Effector memory CD4-positive, alpha-beta T cell (primary cell): ENCODE results near the gene SLC66A1.

Source experiments
- DNase-seq, 3 donors: peaks; one replicate each; pipeline ENCODE4 v3.0.0-alpha.2; 2020
- H3K27ac ChIP-seq: 2 replicates; pipeline ENCODE4 v1.7.0; 2013; ENCODE audit warnings: mild to moderate bottlenecking, low read length, moderate library complexity; ENCODE audit not compliant: insufficient read depth, poor library complexity, severe bottlenecking
- H3K27me3 ChIP-seq: replicated peaks from 2 replicates; pipeline ENCODE4 v1.7.0; 2013; ENCODE audit warnings: mild to moderate bottlenecking, low read length; ENCODE audit not compliant: insufficient read depth, control insufficient read depth, poor library complexity, severe bottlenecking
- H3K36me3 ChIP-seq: 2 replicates; pipeline ENCODE4 v1.7.0; 2013; ENCODE audit warnings: mild to moderate bottlenecking, low read length, moderate library complexity; ENCODE audit not compliant: control insufficient read depth, insufficient read depth
- H3K4me1 ChIP-seq: 2 replicates; pipeline ENCODE4 v1.7.0; 2013; ENCODE audit warnings: low read length, mild to moderate bottlenecking; ENCODE audit not compliant: control insufficient read depth, insufficient read depth, poor library complexity, severe bottlenecking
- H3K4me3 ChIP-seq: 2 replicates; pipeline ENCODE4 v1.7.0; 2013; ENCODE audit warnings: low read length, low read depth, mild to moderate bottlenecking; ENCODE audit not compliant: insufficient read depth, poor library complexity, severe bottlenecking
- H3K9me3 ChIP-seq: 2 replicates; pipeline ENCODE4 v1.7.0; 2013; ENCODE audit warnings: mild to moderate bottlenecking, low read length, moderate library complexity; ENCODE audit not compliant: control insufficient read depth

The SLC66A1 gene

DNA sequence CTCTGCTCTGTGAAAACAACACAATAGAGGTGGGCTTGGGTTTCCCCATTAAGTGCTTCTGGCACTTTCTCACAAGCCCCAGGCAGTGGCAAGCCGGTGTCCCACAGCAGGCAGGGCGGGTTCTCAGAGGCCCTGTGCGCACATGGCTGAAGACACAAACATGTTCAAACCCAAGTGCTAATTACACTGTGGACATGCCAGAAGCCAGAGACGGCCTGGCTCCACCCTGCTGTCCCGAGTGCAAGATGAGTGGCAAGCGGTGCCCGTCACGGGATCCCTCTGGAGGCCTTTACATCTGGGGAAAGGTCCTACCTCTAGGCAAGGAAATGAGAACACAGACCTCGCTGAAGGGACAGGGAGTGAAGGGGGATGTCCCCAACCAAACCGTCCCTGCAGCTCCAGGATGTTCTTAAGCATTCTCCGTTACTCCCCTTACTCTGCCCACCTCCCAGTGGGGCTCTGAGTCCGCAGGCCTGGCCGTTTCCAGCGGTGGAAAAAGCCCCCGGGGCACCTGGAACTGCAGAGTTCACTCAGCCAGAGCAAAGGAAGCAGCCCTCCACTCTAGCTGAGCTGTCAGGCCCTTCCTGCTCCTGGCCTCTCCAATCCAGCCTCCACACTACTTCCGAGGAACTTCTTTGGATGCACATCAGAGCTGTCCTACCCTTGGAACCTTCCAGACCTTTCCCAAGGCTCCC, 57.4 kb downstream of the SLC66A1 start:
- H3K4me1 ChIP-seq, result no peaks in the 10 kb centered on the region
- no peak overlapping the region for H3K27ac ChIP-seq
- H3K27me3 ChIP-seq, result no peaks in the 10 kb centered on the region
- H3K4me3 ChIP-seq, result no peak overlapping the region
- no peaks in the 10 kb centered on the region for H3K9me3 ChIP-seq
- H3K36me3 ChIP-seq, result peaks cover 42% of the 10 kb centered on the region
- DNase-seq, result no peak

DNA sequence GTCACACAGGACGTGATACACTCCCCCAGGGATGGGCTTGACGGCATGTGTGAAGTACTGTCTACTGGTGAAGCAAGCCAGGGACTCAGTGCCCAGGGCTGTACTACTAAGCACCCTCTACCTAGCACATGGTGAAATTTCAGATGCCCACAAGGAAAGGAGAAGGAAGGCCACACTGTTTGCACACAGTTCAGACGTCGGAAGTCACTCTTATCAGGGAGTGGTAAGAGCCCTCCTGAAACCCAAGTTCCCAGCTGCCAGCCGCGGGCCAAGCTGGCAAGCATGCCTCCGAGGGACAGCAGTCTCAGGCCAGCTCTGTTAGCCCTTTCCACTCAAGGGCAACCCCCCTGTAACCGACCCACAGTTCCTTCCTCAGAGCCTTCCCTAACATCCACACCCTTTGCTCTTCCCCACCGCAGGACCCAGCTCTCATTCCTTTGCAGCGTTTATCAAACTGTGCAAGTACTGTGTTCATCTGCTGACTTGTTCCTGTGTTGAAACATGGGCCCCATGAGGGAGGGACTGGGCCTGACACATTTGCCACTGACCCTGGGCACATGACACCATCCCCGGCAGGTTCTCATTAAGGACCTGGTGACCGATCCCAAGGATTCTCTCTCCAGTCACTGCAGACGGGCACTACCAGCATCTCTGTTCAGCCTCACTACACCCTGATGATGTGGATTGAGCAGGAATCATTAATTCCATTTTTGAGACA, 58.5 kb downstream of the SLC66A1 start:
- Histone ChIP-seq H3K4me3 (no peak overlapping the region), H3K36me3 (peaks cover 46% of the 10 kb centered on the region), H3K27me3 (no peaks in the 10 kb centered on the region), H3K4me1 (no peaks in the 10 kb centered on the region), H3K9me3 (no peaks in the 10 kb centered on the region), H3K27ac (no peak overlapping the region)
- no peak for DNase-seq

GRCh38 chr1:19371226-19372135, 59.4 kb downstream of the SLC66A1 start:
- Histone ChIP-seq H3K4me3 (no peak overlapping the region), H3K27ac (no peak overlapping the region), H3K36me3 (peaks cover 52% of the 10 kb centered on the region), H3K4me1 (no peaks in the 10 kb centered on the region), H3K9me3 (no peaks in the 10 kb centered on the region), H3K27me3 (no peaks in the 10 kb centered on the region)
- no peak for DNase-seq

- Histone ChIP-seq H3K27me3 (no peaks in the 10 kb centered on the region), H3K36me3 (peaks cover 59% of the 10 kb centered on the region), H3K4me1 (no peaks in the 10 kb centered on the region), H3K27ac (no peak overlapping the region), H3K4me3 (no peak overlapping the region), H3K9me3 (no peaks in the 10 kb centered on the region)
- DNase-seq, result no peak
These were observed 60.0 kb downstream of the SLC66A1 start for GRCh38 chr1:19372136-19372514.

DNA sequence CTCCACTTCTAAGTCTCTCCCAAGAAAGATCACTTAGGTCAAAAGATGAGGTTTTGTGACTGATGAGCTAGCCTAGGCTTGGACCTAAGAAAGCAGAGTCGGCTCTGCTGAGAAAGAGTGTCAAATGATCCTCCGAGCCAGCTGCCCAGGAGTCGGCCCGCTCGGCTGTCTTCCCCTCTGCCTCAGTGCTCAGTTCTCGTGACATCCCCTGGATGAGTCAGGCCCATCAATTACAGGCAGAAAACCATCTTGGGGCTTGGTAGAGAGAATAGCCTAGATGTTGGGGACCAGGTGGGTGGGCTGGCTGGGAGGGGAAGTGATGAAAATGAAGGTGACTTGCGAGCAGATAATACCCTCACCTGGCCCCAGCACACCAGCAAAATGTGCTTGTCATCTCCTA, 60.5 kb downstream of the SLC66A1 start:
- peaks cover 60% of the 10 kb centered on the region for H3K36me3 ChIP-seq
- no peaks in the 10 kb centered on the region for H3K4me1 ChIP-seq

GRCh38 chr1:19373211-19374082, 61.3 kb downstream of the SLC66A1 start:
- peaks cover 60% of the 10 kb centered on the region for H3K36me3 ChIP-seq
- DNase-seq, result no peak
- H3K4me3 ChIP-seq, result no peak overlapping the region
- H3K4me1 ChIP-seq, result no peaks in the 10 kb centered on the region
- no peaks in the 10 kb centered on the region for H3K27me3 ChIP-seq
- no peaks in the 10 kb centered on the region for H3K9me3 ChIP-seq
- no peak overlapping the region for H3K27ac ChIP-seq

More for the DNA sequence above, 60.5 kb downstream of the SLC66A1 start:
- Histone ChIP-seq H3K4me3 (no peak overlapping the region), H3K27ac (no peak overlapping the region), H3K9me3 (no peaks in the 10 kb centered on the region), H3K27me3 (no peaks in the 10 kb centered on the region)
- no peak for DNase-seq

GRCh38 chr1:19374083-19374801, 62.1 kb downstream of the SLC66A1 start:
- H3K4me1 ChIP-seq, result no peaks in the 10 kb centered on the region
- peaks cover 65% of the 10 kb centered on the region for H3K36me3 ChIP-seq
- no peaks in the 10 kb centered on the region for H3K27me3 ChIP-seq

DNA sequence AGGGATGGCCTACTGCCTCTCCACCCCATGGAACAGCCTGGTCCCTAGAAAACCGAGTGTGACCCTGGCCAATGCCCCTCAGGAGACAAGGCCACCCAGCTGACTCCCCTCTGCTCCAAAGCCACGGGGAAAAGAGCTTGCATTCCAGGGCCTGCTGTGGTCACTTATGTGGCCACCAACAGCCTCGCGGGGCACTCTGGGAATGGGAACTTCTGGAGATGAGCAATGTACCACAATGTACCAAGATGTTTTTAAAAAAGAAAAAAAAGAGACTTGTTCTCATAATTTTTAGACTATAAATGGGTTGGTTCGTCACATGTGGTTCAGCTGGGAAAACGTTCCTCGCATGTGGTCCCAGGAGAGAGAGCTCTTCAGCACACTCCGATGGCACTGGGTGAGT, 62.8 kb downstream of the SLC66A1 start:
- H3K4me3 ChIP-seq, result no peak overlapping the region
- no peaks in the 10 kb centered on the region for H3K9me3 ChIP-seq
- peaks cover 66% of the 10 kb centered on the region for H3K36me3 ChIP-seq
- no peaks in the 10 kb centered on the region for H3K4me1 ChIP-seq
- no peaks in the 10 kb centered on the region for H3K27me3 ChIP-seq
- DNase-seq, result no peak
- H3K27ac ChIP-seq, result no peak overlapping the region

More at GRCh38 chr1:19374083-19374801, 62.1 kb downstream of the SLC66A1 start:
- no peak for DNase-seq
- Histone ChIP-seq H3K9me3 (no peaks in the 10 kb centered on the region), H3K4me3 (no peak overlapping the region), H3K27ac (no peak overlapping the region)
